DOHH2 (cell line): Measurements from ENCODE around the gene NID1.

Experiments
- EZH2phosphoT487 ChIP-seq: fragments of 200-600 bp; sonication (generic); IDR thresholded peaks from 2 replicates; pipeline ENCODE4 v1.6.1; 2017; ENCODE audit warnings: borderline replicate concordance, mild to moderate bottlenecking, antibody characterized with exemption, low read length, moderate library complexity, mixed read lengths
- TF ChIP-seq, protein P1 (sequence below): fragments of 200-600 bp; sonication (generic); IDR thresholded peaks from one replicate; pipeline ENCODE4 v1.5.1; 2014; ENCODE audit warnings: antibody characterized with exemption, mild to moderate bottlenecking, low read depth, low read length; ENCODE audit not compliant: poor library complexity, severe bottlenecking

DNA sequence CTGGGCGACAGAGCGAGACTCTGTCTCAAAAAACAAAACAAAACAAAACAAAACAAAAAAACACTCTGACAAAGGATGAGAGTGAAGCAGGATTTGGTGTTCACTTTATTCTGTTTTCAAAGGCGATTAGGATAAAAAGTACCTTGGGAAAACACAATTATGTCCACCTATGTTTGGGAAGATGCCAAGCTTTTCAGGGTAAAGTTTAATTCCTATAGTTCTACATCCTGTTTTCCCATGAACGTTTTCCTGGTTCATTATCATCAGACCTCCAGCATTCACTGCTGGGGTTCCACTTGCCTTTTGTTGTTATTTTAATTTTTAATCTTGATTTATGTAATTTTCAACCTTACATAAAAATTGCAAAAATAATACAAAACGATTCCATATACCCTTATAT is 4.9 kb upstream of the NID1 start:
- TF ChIP-seq, protein P1, sequence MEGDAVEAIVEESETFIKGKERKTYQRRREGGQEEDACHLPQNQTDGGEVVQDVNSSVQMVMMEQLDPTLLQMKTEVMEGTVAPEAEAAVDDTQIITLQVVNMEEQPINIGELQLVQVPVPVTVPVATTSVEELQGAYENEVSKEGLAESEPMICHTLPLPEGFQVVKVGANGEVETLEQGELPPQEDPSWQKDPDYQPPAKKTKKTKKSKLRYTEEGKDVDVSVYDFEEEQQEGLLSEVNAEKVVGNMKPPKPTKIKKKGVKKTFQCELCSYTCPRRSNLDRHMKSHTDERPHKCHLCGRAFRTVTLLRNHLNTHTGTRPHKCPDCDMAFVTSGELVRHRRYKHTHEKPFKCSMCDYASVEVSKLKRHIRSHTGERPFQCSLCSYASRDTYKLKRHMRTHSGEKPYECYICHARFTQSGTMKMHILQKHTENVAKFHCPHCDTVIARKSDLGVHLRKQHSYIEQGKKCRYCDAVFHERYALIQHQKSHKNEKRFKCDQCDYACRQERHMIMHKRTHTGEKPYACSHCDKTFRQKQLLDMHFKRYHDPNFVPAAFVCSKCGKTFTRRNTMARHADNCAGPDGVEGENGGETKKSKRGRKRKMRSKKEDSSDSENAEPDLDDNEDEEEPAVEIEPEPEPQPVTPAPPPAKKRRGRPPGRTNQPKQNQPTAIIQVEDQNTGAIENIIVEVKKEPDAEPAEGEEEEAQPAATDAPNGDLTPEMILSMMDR: no peak
- TF ChIP-seq EZH2phosphoT487: no peak
